ENCODE data around the gene BRAP.
"Not testable (repeated sequence)": the region's sequence is repeated elsewhere in the genome, so short reads cannot be mapped to it uniquely, and the experiment has no call there.

Gene BRAP

GRCh38 chr12:111606767-111607230 is 79.0 kb downstream of the BRAP start:
- no peak for DNase-seq

- DNase-seq, result no peak
These were observed 79.6 kb downstream of the BRAP start for GRCh38 chr12:111605911-111606766.

DNA sequence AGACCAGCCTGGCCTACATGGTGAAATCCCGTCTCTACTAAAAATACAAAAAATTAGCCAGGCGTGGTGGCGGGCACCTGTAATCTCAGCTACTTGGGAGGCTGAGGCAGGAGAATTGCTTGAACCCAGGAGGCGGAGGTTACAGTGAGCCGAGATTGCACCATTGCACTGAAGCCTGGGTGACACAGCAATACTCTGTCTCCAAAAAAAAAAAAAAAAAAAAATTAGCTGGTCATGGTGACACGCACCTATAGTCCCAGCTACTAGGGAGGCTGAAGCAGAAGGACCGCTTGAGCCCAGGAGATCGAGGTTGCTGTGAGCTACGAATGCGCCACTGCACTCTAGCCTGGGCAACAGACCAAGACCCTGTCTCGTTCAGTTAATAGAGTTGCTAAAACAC is 82.9 kb downstream of the BRAP start:
- DNase-seq, result not testable (repeated sequence)

DNA sequence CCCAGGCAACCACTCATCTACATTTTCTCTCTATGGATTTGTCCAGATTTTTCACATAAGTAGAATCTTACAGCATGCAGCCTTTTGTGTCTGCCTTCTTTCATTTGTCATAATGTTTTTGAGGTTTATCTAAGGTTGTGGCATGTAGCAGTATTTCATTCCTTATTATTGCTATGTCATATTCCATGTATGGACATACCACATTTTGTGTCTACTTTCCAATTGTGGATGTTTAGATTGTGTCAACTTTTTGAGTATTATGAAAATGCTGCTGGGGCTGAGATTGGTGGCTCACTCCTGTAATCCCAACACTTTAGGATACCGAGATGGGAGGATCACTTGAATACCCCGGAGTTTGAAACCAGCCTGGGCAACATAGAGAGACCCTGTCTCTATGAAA is 83.4 kb downstream of the BRAP start:
- DNase-seq, result no peak

DNA sequence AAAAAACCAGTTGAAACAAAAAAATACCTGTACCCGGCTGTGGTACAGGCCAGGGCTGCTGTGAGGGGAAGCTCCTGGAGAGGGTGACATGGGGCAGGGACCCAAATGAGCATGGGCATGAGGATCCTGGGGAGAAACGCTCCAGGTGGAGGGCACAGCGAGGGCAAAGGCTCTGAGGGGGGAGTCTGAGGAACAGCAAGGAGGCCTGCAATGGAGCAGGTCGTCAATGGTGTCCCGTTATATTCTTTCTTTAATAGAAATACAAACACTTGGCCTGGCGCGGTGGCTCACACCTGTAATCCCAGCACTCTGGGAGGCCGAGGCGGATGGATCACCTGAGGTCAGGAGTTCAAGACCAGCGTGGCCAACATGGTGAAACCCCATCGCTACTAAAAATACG is 84.8 kb downstream of the BRAP start:
- not testable (repeated sequence) for DNase-seq

DNA sequence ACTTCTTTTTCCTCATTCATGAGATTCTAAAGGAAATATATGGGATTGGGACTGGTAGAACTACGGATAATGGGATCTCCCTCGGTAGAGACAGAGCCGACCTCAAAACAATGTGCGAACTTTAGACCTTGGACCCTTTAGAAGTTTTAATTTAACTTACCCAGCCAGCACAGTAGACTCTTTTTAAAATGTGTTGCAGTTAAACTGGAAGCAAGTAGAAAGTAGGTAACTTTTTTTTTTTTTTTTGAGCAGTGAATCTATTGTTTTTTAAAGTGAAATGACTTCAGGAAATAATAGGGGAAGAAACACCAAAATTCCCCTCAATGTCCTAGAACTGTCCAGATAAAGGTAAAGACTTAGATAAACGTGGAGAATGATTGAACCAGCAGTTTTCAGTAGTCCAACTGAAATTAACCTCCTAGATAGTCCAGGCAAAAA is 85.5 kb downstream of the BRAP start:
- no peak for DNase-seq

DNA sequence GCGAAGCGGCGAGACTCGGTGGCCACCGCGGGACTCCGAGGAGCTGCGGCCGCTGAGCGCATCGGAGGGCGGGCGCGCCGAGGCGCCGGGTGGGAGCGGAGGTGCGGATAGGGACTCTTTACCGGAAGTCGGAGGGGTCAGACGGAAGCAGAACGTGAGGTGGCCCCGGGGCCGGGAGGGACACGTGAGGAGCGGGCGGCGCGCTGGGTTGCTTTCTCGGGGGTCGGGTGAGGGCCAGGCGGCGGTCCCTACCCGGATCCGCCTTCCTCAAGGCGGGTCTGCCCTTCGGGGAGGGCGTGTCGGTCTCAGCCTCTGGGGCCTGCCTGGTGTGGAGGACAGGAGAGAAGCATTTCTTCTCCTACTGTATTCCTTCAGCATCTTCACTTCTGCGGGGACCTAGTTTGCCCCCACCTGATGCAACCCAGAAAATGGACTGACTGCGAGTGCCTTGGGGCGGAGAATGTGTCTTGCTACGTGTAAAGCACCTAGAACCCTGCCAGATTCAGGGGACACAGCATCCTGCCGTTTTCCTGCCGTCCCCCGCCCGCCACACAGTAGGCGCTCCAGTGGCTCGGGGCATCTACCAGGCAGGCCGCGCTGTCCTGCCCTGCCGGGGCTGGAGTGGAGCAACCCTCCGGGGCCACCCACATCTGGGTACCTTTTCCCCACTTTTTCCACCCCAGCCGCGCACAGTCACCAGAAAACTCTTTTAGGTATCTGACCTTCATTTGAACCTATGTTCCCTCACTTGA is 86.1 kb downstream of the BRAP start:
- peak; percentile 85 for DNase-seq

GRCh38 chr12:111598637-111599452 is 86.9 kb downstream of the BRAP start, which contains the start of gene ATXN2:
ATXN2 (minus strand) TSS chr12:111599315; CDS start chr12:111599034, 281 bp downstream.
- DNase-seq, result no peak

GRCh38 chr12:111597831-111598636 is 87.7 kb downstream of the BRAP start:
- no peak for DNase-seq

GRCh38 chr12:111596985-111597830 is 88.5 kb downstream of the BRAP start:
- peak; percentile 13 for DNase-seq

DNA sequence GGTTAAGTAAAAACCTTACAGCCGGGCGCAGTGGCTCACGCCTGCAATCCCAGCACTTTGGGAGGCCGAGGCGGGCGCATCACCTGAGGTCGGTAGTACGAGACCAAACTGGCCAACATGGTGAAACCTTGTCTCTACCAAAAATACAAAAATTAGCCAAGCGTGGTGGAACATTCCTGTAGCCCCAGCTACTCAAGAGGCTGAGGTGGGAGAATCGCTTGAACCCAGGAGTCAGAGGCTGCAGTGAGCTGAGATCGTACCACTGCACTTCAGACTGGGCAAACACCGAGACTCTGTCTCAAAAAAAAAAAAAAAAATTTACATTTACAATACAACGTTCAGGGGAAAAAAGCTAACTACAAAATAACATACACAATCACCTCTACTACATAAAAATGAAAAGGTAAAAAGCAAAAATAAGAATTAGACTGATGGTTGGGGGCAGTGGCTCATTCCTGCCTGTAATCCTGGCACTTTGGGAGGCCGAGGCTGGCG is 90.4 kb downstream of the BRAP start:
- DNase-seq, result not testable (repeated sequence)
